ENCODE measurements around the gene RALBP1.

DNA sequence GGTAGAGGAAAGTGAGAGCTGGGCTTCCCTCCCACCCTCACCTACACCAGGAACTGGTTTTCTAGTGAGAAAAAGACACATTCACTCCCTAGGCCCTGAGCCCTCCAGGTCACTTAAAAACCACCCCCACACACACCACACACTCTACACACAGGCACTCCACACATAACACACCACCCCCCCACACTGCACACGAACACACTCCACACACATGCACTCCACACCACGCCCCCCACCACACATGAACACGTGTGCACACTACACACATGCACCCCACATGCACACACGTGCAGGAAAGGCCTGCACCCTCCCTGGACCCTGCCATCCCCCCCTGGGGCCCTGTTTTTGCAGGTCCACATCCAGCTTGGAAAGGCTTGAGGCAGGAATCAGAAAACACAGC, 67.6 kb downstream of the RALBP1 start:
- TF ChIP-seq, protein P1, sequence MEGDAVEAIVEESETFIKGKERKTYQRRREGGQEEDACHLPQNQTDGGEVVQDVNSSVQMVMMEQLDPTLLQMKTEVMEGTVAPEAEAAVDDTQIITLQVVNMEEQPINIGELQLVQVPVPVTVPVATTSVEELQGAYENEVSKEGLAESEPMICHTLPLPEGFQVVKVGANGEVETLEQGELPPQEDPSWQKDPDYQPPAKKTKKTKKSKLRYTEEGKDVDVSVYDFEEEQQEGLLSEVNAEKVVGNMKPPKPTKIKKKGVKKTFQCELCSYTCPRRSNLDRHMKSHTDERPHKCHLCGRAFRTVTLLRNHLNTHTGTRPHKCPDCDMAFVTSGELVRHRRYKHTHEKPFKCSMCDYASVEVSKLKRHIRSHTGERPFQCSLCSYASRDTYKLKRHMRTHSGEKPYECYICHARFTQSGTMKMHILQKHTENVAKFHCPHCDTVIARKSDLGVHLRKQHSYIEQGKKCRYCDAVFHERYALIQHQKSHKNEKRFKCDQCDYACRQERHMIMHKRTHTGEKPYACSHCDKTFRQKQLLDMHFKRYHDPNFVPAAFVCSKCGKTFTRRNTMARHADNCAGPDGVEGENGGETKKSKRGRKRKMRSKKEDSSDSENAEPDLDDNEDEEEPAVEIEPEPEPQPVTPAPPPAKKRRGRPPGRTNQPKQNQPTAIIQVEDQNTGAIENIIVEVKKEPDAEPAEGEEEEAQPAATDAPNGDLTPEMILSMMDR (IDR thresholded peaks at IDR 0.05) = no peak
- no peak for TF ChIP-seq POLR2A (IDR thresholded peaks at IDR 0.05)
